HG03457 (cell line): ENCODE measurements around the gene SYNGR4.

Experiments
- ATAC-seq: cut with Tn5 transposase; IDR thresholded peaks from one replicate; pipeline ENCODE4 v1.9.1; 2021; ENCODE audit warnings: moderate number of reproducible peaks; ENCODE audit not compliant: unreplicated experiment

The SYNGR4 gene

GRCh38 chr19:48396016-48396823, 32.1 kb downstream of the SYNGR4 start:
- ATAC-seq, result no peak

DNA sequence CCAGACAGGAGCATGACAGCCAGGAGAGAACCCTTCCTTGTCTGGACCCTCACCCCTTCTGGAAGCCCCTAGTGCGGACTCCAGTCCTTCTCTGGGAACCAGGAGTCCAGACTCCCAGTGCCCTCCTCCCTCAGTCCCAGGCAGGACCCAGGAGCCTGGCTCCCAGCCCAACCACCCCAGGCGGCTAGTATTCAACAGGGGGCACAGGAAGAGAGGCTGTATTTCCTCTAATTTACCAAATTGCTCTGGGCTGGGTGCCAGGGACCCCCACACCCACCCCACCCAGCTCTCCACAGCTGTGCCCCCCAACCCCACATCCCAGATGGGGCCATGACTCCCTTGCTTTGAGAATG, 32.6 kb downstream of the SYNGR4 start:
- ATAC-seq, result no peak

- ATAC-seq, result no peak
These were observed 33.3 kb downstream of the SYNGR4 start for GRCh38 chr19:48397263-48398101.

GRCh38 chr19:48398102-48398374, 33.9 kb downstream of the SYNGR4 start:
- ATAC-seq, result no peak

GRCh38 chr19:48398375-48399235, 34.4 kb downstream of the SYNGR4 start:
- ATAC-seq, result no peak

DNA sequence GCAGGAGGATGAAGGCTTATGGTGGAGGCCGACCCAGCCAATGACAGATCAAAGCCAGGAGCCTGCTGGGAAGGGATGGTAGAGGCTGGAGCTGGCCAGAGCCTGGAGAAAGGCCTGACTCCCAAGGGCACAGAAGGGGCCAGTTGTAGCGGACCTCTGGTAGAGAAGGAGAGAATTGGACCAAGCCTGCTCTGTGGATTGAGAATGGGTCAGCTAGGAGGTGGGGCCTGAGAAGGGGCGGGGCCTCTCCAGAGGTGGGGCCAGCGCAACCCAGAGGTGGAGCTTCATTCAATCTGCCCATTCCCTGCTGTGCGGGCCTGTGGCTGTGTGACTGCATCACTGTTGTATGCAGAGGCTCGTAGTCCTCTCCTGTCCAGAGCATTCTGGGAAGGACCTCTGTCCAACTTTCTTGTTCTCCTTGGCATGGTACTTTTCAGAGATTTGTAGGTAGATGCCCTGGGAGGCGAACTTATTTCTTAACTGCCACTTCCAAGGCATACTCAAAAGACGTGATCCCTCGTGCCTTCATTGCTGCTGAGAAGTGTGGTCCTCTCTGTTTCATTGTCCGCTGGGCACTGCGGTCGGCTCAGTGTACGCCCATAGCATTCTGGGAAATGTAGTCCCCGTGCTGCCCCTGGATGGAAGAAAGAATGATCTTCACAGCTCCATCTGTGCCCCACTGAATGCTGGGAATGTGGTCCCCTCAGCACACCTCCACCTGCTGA, 36.0 kb downstream of the SYNGR4 start:
- no peak for ATAC-seq

GRCh38 chr19:48401287-48401686, 37.1 kb downstream of the SYNGR4 start:
- ATAC-seq, result no peak

DNA sequence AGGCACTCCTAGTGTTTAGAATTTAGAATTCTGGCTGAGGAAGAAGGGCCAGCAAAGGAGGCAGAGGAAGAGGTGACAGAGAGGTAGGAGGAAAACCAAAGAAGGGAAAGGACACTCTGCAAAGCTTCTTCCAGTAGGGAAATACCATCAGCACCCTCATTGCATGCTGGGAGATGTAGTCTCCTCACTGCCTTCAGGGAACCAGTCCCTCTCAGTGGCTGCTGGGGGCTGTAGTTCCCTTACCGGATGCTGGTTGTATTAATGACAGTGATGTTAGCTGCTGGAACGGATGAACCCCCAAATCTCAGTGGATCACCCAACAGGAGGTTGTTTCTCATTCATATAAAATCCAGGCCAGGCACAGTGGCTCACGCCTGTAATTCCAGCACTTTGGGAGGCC, 39.4 kb downstream of the SYNGR4 start:
- no peak for ATAC-seq

DNA sequence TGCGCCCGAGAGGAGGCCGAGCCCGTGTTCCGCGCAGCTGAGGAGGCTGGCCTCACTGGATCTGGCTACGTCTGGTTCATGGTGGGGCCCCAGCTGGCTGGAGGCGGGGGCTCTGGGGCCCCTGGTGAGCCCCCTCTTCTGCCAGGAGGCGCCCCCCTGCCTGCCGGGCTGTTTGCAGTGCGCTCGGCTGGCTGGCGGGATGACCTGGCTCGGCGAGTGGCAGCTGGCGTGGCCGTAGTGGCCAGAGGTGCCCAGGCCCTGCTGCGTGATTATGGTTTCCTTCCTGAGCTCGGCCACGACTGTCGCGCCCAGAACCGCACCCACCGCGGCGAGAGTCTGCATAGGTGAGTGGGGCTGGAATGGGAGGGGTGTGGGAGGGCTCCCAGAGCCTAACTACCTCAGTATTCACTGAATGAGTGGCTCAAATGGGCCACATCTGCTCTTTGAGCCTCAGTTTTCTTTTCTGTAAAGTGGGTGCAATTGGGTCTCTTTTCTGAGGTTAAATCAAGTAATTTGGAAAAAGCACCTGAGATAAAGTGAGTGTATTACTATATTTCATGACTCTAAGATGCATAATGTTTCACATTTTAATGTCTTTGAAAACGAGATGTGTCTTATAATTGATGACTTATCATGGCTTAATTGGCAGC, 41.0 kb downstream of the SYNGR4 start:
- ATAC-seq, result no peak

DNA sequence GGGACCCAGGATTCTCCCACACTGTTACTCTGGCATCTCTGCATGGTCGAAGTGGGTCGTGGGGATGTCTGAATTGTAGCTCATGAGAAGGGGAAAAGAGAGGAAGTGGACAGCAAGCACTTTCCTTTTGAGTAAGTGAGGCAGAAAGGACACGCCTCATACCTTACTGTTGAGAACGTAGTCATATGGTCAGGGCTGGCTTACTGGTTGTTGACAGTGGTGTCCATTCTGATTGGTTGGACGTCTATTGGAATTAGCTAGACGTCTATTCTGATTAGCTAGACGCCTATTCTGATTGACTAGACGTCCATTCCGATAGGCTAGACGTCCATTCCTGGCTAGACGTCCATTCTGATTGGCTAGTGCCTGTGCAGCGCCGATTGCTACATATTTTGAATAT, 41.7 kb downstream of the SYNGR4 start:
- ATAC-seq, result no peak

- ATAC-seq, result no peak
These were observed 49.9 kb downstream of the SYNGR4 start for GRCh38 chr19:48413879-48414587.

DNA sequence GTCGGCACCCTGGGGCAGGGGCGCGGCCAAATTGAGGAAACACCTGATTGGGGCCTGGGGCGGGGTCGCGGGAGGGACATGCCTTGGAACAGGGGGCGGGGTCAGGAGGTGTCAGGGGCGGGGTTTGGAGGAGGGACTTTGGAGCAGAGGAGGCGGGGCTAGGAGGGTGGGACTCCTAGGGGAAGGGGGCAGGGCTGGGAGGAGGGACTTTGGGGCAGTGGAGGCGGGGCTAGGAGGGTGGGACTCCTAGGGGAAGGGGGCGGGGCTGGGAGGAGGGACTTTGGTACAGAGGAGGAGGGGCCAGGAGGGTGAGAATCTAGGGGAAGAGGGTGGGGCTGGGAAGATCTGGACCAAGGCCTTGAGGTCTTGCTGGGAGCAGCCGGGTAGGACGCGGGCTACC, 51.2 kb downstream of the SYNGR4 start:
- no peak for ATAC-seq

GRCh38 chr19:48415806-48416221, 51.6 kb downstream of the SYNGR4 start:
- ATAC-seq, result no peak

GRCh38 chr19:48417421-48417820, 53.3 kb downstream of the SYNGR4 start:
- ATAC-seq, result no peak

- ATAC-seq, result no peak
These were observed 54.3 kb downstream of the SYNGR4 start for GRCh38 chr19:48418317-48419064.

- no peak for ATAC-seq
These were observed 55.2 kb downstream of the SYNGR4 start for GRCh38 chr19:48419158-48419920.

GRCh38 chr19:48421548-48421947, 57.4 kb downstream of the SYNGR4 start:
- ATAC-seq, result no peak

DNA sequence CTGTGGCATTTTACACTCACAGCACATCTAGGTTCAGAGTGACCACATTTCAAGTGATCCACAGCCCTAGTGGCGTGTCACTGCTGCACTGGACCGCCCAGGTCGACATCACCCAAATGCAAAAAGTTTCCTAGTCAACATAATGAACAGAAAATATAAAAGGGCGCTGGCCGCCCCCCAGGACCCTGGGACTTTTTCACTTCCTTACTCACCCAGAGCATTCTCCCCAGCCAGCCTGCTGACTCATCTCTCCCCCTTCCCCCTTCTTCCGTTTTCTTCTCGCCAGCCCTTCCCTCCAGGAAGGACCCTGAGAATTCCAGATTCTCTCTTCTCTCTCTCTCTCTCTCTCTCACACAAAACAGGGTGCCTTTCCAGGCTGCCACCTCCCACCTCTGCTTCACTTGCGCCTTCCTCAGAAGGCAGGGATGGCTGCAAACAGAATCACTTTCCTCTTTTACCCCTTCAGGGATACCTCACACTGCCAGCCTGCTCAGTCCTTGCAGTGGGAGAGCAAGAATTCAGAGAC, 60.6 kb downstream of the SYNGR4 start:
- no peak for ATAC-seq
